ENCODE results near the gene MTURN. TPM values are rescaled to one million over a fixed set of nuclear protein-coding genes. Genes with fewer than 3 reads are reported as not detected.

MTURN gene
- polyA plus RNA-seq, 1 donor (not counting 4 experiments of a cell fraction or from before 2014, with no cell fraction given): 10.8 TPM

DNA sequence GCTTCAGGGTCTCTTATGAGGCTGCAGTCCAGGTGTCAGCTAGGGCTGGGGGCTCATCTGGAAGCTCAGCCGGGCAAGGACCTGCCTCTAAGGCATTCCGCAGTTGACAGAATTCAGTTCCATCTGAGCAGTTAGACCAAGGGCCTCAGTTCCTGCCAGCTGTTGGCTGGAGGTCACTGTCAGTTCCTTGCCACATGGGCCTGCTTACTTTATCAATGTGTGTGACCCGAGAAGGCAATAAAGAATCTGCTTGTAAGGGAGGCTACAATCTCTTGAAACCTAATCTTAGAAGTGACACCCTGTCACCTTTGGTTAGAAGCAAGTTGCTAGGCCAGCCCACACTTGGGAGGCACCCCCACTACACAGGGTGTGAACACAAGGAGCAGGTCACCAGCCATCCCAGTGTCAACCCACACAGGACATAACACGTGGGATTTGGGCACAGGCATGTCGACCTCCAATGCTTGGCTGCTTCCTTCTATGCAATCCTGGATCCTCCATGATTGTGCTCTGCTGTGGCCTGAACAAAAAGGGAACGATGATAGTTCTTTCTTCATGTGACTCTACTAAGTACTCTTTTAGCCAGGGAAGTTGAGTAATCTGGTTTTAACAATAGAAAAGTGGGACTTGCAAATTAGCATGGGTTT lies 41.8 kb downstream of the MTURN start:
- H3K9me1 ChIP-seq (ENCODE audit: control insufficient read depth, extremely low read depth, insufficient read depth, low read length): no peaks in the 10 kb centered on the region
- no peak for FAIRE-seq
- no peaks in the 10 kb centered on the region for H4K20me1 ChIP-seq (ENCODE audit: control insufficient read depth, extremely low read depth, insufficient read depth, low read length)
- H2AFZ ChIP-seq (ENCODE audit: control insufficient read depth, low read length): no peak overlapping the region
- H3K36me3 ChIP-seq (ENCODE audit: control insufficient read depth in 2 of 2, extremely low read depth in 1 of 2, insufficient read depth in 2 of 2, low read length in 2 of 2): no peaks in the 10 kb centered on the region
- no peak overlapping the region for H3K9ac ChIP-seq (ENCODE audit: control insufficient read depth, extremely low read depth, insufficient read depth, low read length)
- no peaks in the 10 kb centered on the region for H3K27me3 ChIP-seq (ENCODE audit: control insufficient read depth, extremely low read depth, insufficient read depth, low read length)
- no peaks in the 10 kb centered on the region for H3K9me3 ChIP-seq (ENCODE audit: control insufficient read depth, low read depth, low read length)
- peaks cover 29% of the 10 kb centered on the region for H3K4me1 ChIP-seq (ENCODE audit: control insufficient read depth, extremely low read depth, insufficient read depth, low read length)
- H3K79me2 ChIP-seq (ENCODE audit: control insufficient read depth, insufficient read depth, low read length): no peaks in the 10 kb centered on the region
- no peak overlapping the region for H3K4me2 ChIP-seq (ENCODE audit: control insufficient read depth, extremely low read depth, insufficient read depth, low read depth, low read length)
- H3K4me3 ChIP-seq (ENCODE audit: control insufficient read depth in 2 of 3, extremely low read depth in 1 of 3, insufficient read depth in 2 of 3, low read depth in 1 of 3, low read length in 3 of 3): no peak overlapping the region
- dilution Hi-C loops (cut with MboI; ENCODE audit: extremely low pct_ligation_motif_present, low sequenced_read_pairs): no loop called here
- no peak for DNase-seq (ENCODE audit: low read depth, low spot score)
- H3K27ac ChIP-seq (ENCODE audit: control insufficient read depth, insufficient read depth, low read length): no peak overlapping the region
- TF ChIP-seq EZH2 (IDR thresholded peaks at IDR 0.05; ENCODE audit: low read length) (no peak), CTCF (optimal IDR thresholded peaks at IDR 0.05 in 1 of 3, IDR thresholded peaks at IDR 0.05 in 1 of 3, conservative IDR thresholded peaks at IDR 0.05 in 1 of 3; ENCODE audit: extremely low read depth in 1 of 3, insufficient read depth in 2 of 3, low read length in 3 of 3) (no peak)

GRCh38 chr7:30177186-30177585 lies 42.4 kb downstream of the MTURN start:
- no peaks in the 10 kb centered on the region for H3K79me2 ChIP-seq (ENCODE audit: control insufficient read depth, insufficient read depth, low read length)
- DNase-seq (ENCODE audit: low read depth, low spot score): no peak
- dilution Hi-C loops (cut with MboI; ENCODE audit: extremely low pct_ligation_motif_present, low sequenced_read_pairs): no loop called here
- FAIRE-seq: no peak
- TF ChIP-seq EZH2 (IDR thresholded peaks at IDR 0.05; ENCODE audit: low read length) (no peak), CTCF (optimal IDR thresholded peaks at IDR 0.05 in 1 of 3, IDR thresholded peaks at IDR 0.05 in 1 of 3, conservative IDR thresholded peaks at IDR 0.05 in 1 of 3; ENCODE audit: extremely low read depth in 1 of 3, insufficient read depth in 2 of 3, low read length in 3 of 3) (no peak)
- H3K27me3 ChIP-seq (ENCODE audit: control insufficient read depth, extremely low read depth, insufficient read depth, low read length): no peaks in the 10 kb centered on the region
- H3K9me3 ChIP-seq (ENCODE audit: control insufficient read depth, low read depth, low read length): no peaks in the 10 kb centered on the region
- no peaks in the 10 kb centered on the region for H3K36me3 ChIP-seq (ENCODE audit: control insufficient read depth in 2 of 2, extremely low read depth in 1 of 2, insufficient read depth in 2 of 2, low read length in 2 of 2)
- H3K4me3 ChIP-seq (ENCODE audit: control insufficient read depth in 2 of 3, extremely low read depth in 1 of 3, insufficient read depth in 2 of 3, low read depth in 1 of 3, low read length in 3 of 3): no peak overlapping the region
- H3K4me1 ChIP-seq (ENCODE audit: control insufficient read depth, extremely low read depth, insufficient read depth, low read length): peaks cover 23% of the 10 kb centered on the region
- H2AFZ ChIP-seq (ENCODE audit: control insufficient read depth, low read length): no peak overlapping the region
- H3K9me1 ChIP-seq (ENCODE audit: control insufficient read depth, extremely low read depth, insufficient read depth, low read length): no peaks in the 10 kb centered on the region
- no peak overlapping the region for H3K4me2 ChIP-seq (ENCODE audit: control insufficient read depth, extremely low read depth, insufficient read depth, low read depth, low read length)
- no peak overlapping the region for H3K27ac ChIP-seq (ENCODE audit: control insufficient read depth, insufficient read depth, low read length)
- H3K9ac ChIP-seq (ENCODE audit: control insufficient read depth, extremely low read depth, insufficient read depth, low read length): no peak overlapping the region
- no peaks in the 10 kb centered on the region for H4K20me1 ChIP-seq (ENCODE audit: control insufficient read depth, extremely low read depth, insufficient read depth, low read length)
